K562 (cell line): Measurements from ENCODE around the gene KHSRP. TPM values are rescaled to one million over a fixed set of nuclear protein-coding genes. Genes with fewer than 3 reads are reported as not detected.

Experiments used
- ADNP ChIP-seq: fragments of 200-800 bp; sonication (Bioruptor generic); IDR thresholded peaks from 2 replicates; pipeline ENCODE4 v1.6.1; 2016; ENCODE audit warnings: missing genetic modification characterization, missing compliant biosample characterization
- DMBX1 ChIP-seq: fragments of 250-450 bp; sonication (Bioruptor Pico); IDR thresholded peaks from 2 replicates; pipeline ENCODE4 v1.8.0; 2022; ENCODE audit warnings: inconsistent platforms, mild to moderate bottlenecking, moderate library complexity, borderline replicate concordance
- EP400 ChIP-seq: fragments of 450-650 bp; IDR thresholded peaks from 2 replicates; pipeline ENCODE4 v1.6.1; 2017; ENCODE audit warnings: antibody characterized with exemption, mild to moderate bottlenecking, moderate library complexity
- GATAD2B ChIP-seq: fragments of 450-650 bp; IDR thresholded peaks from 2 replicates; pipeline ENCODE4 v1.6.1; 2017; ENCODE audit warnings: mild to moderate bottlenecking, borderline replicate concordance
- HEY1 ChIP-seq: fragments of 250-450 bp; sonication (Bioruptor Pico); IDR thresholded peaks from 2 replicates; pipeline ENCODE4 v1.5.0; 2020; ENCODE audit warnings: mild to moderate bottlenecking, moderate library complexity, borderline replicate concordance
- HLTF ChIP-seq: fragments of 450-650 bp; IDR thresholded peaks from 2 replicates; pipeline ENCODE4 v1.6.1; 2016
- IRF2 ChIP-seq: sonication (generic); formaldehyde crosslinking; IDR thresholded peaks from 2 replicates; pipeline ENCODE4 v1.8.1; 2022; ENCODE audit warnings: mild to moderate bottlenecking, missing genetic modification reagents
- NUFIP1 ChIP-seq: fragments of 450-650 bp; IDR thresholded peaks from 2 replicates; pipeline ENCODE4 v1.6.1; 2018; ENCODE audit not compliant: partially characterized antibody
- POLR2AphosphoS5 ChIP-seq: IDR thresholded peaks from 2 replicates; pipeline ENCODE4 v1.6.1; 2011; ENCODE audit warnings: mild to moderate bottlenecking, low read depth, low read length, moderate library complexity; ENCODE audit not compliant: control insufficient read depth, insufficient read depth
- SMAD2 ChIP-seq: fragments of 150-350 bp; IDR thresholded peaks from 2 replicates; pipeline ENCODE4 v1.6.1; 2014; ENCODE audit warnings: low read depth, mild to moderate bottlenecking, low read length
- SMARCA5 ChIP-seq: fragments of 450-650 bp; IDR thresholded peaks from 2 replicates; pipeline ENCODE4 v1.6.1; 2016
- TEAD4 ChIP-seq, 2 experiments: sonication (generic) in 1 of 2; formaldehyde crosslinking in 1 of 2; IDR thresholded peaks; 2 replicates each; pipeline versions ENCODE4 v1.6.1 to v1.8.0; 2012 to 2022; ENCODE audit warnings: borderline replicate concordance in 1 of 2, inconsistent platforms in 1 of 2, low read length in 1 of 2, mild to moderate bottlenecking in 1 of 2, missing genetic modification reagents in 1 of 2
- U2AF2 ChIP-seq: fragments of 200-400 bp; formaldehyde crosslinking; optimal IDR thresholded peaks from 2 replicates; pipeline ENCODE3; 2017; ENCODE audit warnings: low read depth, mild to moderate bottlenecking, low read length
- ZNF184 ChIP-seq: sonication (generic); formaldehyde crosslinking; IDR thresholded peaks from 2 replicates; pipeline ENCODE4 v1.5.0; 2020; ENCODE audit warnings: missing genetic modification reagents
- ZNF24 ChIP-seq: fragments of 450-650 bp; IDR thresholded peaks from 2 replicates; pipeline ENCODE4 v1.6.1; 2016
- ZNF316 ChIP-seq: fragments of 450-650 bp; IDR thresholded peaks from 2 replicates; pipeline ENCODE4 v1.6.1; 2016
- ZNF668 ChIP-seq: fragments of 250-450 bp; sonication (Bioruptor Pico); IDR thresholded peaks from 2 replicates; pipeline ENCODE4 v1.8.0; 2022; ENCODE audit warnings: mild to moderate bottlenecking, inconsistent platforms
- polyA plus RNA-seq, 8 experiments: library from polyadenylated mRNA; depleted of rRNA in 4 of 8; stranded (reverse) in 5 of 8; unstranded in 3 of 8; fragments of >200 nt; fragmentation: Nextera tagmentation in 2 of 8; fragmentation: Illumina TruSeq in 1 of 8; extraction: Ambion mirVana in 2 of 8; extraction: Trizol in 1 of 8; gene quantifications; 2 replicates each; pipeline versions ENCODE4 v1.2.1 to v1.2.3, GENCODE V29; 2011 to 2014; ENCODE audit warnings: inconsistent platforms in 1 of 8, missing spikeins in 1 of 8
- total RNA-seq, 7 experiments: library from RNA; depleted of rRNA in 6 of 7; stranded (reverse); fragments of >200 nt in 6 of 7; fragmentation: Illumina TruSeq in 2 of 7; extraction: Trizol in 2 of 7; gene quantifications; 2 replicates each; pipeline versions ENCODE4 v1.2.1 to v1.2.3, GENCODE V29; 2011 to 2021; ENCODE audit warnings: low replicate concordance in 1 of 7

Gene KHSRP
- total and polyA plus RNA-seq, 9 of the 15 experiments (the other 6 are each of a cell fraction or from before 2014, with no cell fraction given) = 4.2 to 564 (median 139) TPM

- no peak for TF ChIP-seq DMBX1 (CRISPR knock-in tag)
- no peak for TF ChIP-seq SMARCA5
- no peak for TF ChIP-seq SMAD2
- no peak for TF ChIP-seq IRF2
- TF ChIP-seq GATAD2B = no peak
- no peak for TF ChIP-seq ZNF668 (CRISPR knock-in tag)
- no peak for TF ChIP-seq ADNP (tag)
- TF ChIP-seq U2AF2 = no peak
- TF ChIP-seq TEAD4 (IDR thresholded peaks at IDR 0.05; ENCODE audit: low read length) = no peak
- TF ChIP-seq TEAD4 (CRISPR knock-in tag; IDR thresholded peaks at IDR 0.05; ENCODE audit: borderline replicate concordance) = no peak
- TF ChIP-seq POLR2AphosphoS5 = peak; percentile 50; the same call in 1 of the 2 replicates
- no peak for TF ChIP-seq HLTF
- TF ChIP-seq EP400 = no peak
- no peak for TF ChIP-seq HEY1 (CRISPR knock-in tag)
- no peak for TF ChIP-seq ZNF316
- no peak for TF ChIP-seq NUFIP1
- TF ChIP-seq ZNF184 (CRISPR knock-in tag) = no peak
- no peak for TF ChIP-seq ZNF24
Observed at GRCh38 chr19:6418562-6418932, 6.1 kb downstream of the KHSRP start (continued).
